GM11168 (cell line): ENCODE measurements around the gene CDH12.
"Not testable (repeated sequence)": the region's sequence is repeated elsewhere in the genome, so short reads cannot be mapped to it uniquely, and the experiment has no call there.

Experiments used
- in situ Hi-C: fragments of 300-500 bp; cut with MboI; formaldehyde crosslinking; loops from one replicate; pipeline ENCODE4 v1.12.0; 2022; ENCODE audit warnings: low sequenced_read_pairs; ENCODE audit not compliant: unreplicated experiment

CDH12 gene

GRCh38 chr5:22590677-22591268 is 262.4 kb downstream of the CDH12 start:
- in situ Hi-C loops: no loop called here

DNA sequence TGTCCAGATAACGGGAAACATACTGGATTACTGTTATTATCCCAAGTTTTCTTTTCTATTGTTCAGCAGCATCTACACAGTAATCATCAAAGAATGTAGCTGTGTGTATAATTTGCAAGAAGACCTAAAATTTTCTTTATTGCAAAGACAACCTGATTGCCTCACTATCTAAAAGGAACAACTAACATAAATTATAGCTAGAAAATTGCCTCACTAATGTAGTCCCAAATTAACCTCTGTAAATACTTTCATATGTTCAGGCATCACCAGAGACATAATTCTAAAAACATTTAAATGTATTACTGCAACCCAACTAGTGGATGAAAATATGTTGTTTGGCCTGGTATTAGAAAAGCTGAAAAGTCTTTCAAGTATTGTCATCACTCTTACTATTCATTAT is 275.4 kb downstream of the CDH12 start:
- in situ Hi-C loops: no loop called here

DNA sequence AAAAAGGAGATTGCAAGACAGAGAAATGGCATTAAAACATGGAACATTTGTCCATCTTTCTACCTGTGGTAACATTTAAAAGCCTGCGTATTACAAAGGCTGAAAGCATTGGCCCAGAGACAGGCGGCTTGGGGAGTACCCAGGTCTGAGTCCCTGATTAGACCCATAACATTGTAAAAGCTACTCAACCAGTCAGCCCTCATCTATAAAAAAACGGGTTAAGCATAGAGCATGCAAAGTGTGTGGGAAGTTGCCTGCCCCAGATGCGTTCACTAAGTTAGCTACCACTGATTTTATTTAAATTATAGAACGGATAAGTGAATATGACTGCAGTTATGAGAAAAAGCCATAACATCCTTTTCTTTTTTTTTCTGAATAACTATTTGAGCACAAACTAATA is 276.1 kb downstream of the CDH12 start:
- in situ Hi-C loops: no loop called here

DNA sequence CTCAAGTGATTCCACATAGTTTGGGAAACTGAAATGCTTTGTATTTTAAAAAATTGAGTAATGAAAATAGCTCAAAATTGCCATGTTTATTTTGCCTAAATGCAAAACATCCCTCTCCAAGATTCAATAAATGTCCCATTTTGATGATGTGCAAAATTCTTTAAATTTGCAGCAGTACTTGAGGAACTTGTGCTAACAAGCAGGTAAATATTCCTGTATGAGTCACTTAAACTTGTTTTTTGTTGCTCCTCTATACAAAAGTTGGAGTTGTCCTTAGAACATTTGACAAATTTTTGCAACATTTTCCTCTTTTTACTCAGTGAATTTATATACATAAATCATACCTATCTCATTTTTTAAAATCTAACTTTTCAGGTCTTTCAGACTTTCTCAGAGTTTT is 280.2 kb downstream of the CDH12 start:
- in situ Hi-C loops: no loop called here

DNA sequence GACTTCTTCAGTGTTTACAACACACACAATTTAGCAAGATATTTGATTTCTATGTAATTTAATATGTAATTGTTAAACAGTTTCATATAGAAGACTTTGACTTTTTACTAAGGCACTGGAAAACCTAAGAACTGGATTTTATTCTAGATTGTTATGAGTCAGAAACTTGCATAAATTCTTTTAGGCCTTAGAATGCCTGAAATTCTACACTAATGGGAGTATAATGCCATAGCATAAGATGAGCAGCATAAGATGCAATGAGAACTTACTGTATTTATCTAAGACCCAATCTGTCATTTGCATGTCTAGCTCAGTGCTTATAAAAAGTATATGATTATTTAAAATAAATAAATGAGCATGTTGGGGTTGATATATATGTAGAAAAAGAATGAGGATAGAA is 285.2 kb downstream of the CDH12 start:
- in situ Hi-C loops: no loop called here

DNA sequence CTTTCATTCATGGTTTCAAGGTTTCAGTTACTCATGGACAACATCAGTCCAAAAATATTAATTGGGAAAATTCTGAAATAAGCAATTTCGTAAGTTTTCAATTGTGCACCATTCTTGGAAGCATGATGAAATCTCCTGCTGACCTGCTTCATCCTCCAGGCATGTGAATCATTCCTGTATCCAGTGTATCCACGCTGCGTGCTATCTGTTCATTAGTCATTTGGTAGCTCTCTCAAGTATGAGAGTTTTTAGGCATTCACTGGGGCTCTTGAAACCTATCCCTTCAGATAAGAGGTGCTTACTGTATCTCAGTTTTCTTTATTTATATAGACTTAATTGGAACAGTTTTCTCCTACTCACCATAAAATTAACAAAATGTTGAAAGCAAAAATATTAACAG is 293.0 kb downstream of the CDH12 start:
- in situ Hi-C loops: no loop called here

DNA sequence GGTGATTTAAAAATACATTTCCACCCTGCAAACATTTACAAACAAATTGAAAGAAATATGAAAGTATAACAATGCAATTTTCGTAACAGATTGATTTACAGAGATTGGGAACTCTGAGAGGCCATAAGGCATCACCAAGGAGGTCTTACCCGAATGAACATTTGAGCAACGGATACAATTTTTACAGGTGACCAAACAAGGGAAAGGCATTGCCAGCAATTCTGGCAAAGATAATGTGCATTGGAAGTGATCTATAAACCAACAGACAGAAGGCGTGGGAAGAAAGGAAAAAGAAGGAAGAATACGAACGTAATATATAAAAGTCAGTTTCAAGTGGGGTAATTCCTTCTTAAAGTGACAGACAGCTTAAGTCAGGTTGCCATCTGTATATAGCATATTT is 295.9 kb downstream of the CDH12 start:
- in situ Hi-C loops: no loop called here

DNA sequence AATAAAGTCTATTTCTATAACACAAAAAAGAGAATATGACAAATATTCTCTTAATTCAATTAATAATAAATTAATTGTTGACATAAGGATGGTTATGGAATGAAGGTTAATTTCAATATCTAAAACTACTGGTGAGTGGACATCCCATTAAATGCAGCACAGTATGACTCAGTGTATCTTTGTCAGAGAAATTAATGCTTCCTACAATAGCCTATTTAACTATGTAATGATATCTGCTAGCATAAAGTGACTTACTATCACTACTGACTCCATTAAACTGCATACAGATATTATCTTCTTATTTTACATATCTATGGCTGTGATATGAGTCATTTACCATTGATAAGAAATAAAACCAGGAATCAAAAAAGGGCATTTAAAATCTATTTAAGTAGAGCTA is 298.7 kb downstream of the CDH12 start:
- in situ Hi-C loops: no loop called here

GRCh38 chr5:22549876-22550671 is 303.1 kb downstream of the CDH12 start:
- in situ Hi-C loops: no loop called here

GRCh38 chr5:22542340-22542739 is 310.8 kb downstream of the CDH12 start:
- in situ Hi-C loops: no loop called here

DNA sequence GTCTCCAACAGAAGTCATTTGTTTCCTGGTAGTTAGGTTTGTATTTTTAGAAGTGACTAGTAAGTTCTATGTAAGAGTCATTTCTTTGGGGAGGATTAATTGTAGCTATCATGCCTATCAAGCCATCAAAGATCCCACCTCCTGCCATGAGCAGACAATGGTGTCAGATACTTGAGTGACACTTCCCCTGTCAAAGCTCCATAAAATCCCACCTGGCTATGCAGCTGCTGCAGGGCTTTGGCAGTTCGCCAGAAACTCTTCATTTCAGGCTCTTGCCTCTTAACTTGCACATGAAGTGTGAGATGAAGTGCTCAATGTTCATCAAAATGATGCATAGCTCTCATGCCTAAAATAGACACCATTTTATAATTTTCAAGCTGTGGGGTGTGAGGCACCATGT is 312.1 kb downstream of the CDH12 start:
- in situ Hi-C loops: no loop called here

- in situ Hi-C loops: no loop called here
Measured at GRCh38 chr5:22539762-22540161, 313.4 kb downstream of the CDH12 start.

GRCh38 chr5:22531986-22532385 is 321.2 kb downstream of the CDH12 start:
- in situ Hi-C loops: no loop called here

- in situ Hi-C loops: no loop called here
Measured at GRCh38 chr5:22521521-22521920, 331.6 kb downstream of the CDH12 start.

DNA sequence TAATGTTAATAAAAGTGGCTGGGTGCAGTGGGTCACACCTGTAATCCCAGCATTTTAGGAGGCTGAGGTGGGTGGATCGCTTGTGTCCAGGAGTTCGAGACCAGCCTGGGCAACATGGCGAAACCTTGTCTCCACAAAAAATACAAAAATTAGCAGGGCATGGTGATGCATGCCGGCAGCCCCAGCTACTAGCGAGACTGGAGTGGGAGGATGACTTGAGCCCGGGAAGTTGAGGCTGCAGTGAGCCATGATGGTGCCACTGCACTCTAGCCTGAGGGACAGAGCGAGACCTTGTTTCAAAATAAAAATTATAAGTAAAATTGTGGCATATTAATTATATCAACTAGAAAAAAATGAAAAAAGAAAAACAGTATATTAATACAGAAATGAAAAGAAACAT is 336.6 kb downstream of the CDH12 start:
- in situ Hi-C loops: not testable (repeated sequence)

GRCh38 chr5:22514231-22514630 is 338.9 kb downstream of the CDH12 start:
- in situ Hi-C loops: no loop called here

GRCh38 chr5:22505891-22506290 is 347.3 kb downstream of the CDH12 start:
- in situ Hi-C loops: no loop called here

DNA sequence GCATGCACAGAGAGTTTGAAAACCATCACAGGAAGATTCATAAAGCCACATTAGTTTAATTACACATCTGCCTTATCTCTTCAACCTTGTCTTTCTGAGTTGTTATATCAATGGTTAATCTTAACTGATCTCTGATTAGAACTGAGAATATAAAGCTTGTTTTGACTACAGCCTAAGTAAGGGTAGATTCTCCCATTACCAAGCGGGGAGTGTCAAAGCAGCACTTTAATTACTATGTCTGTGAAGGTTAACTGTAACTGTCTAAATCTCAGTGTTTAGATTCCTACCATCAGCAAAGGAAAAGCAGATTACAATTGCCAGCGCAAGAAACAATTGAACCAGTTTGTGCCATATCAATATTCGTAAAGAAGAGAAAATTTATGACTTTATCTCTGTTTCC is 348.7 kb downstream of the CDH12 start:
- in situ Hi-C loops: no loop called here

DNA sequence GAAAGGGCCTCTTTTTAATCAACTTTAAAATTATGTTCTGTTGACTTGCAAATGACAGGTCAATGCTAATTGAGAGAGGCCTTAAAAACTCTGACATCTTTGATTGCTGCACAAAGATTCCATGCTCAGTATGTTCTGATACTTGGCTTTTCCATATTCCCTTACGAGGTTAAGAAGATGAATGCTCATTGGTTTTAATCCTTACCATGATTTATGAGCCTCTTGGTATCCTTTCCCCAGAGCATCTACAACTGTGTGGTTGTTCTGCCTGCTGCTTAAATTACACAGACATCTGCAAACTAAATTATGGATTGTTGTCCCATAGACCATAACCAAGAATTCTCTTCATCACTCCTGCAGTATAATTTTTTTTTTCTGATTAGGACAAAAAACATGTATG is 352.6 kb downstream of the CDH12 start:
- in situ Hi-C loops: no loop called here

DNA sequence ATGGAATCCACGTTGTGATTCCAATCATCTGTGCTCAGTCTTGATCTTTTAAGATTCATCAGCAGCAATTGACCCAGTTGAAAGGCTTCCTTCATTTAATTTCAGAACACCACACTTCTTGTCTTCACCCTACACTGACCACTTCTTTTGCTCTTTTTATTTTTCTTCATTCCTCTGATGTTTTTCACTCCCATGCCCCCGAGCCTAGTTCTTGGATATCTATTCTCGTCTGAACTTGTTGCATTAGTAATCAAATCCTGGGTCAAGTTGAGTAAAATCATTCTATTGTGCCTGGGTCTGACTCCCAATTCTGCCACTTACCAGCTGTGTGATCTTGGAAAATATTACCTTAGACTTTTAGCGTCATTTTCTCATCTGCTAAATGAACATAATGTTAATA is 356.5 kb downstream of the CDH12 start:
- in situ Hi-C loops: no loop called here

- in situ Hi-C loops: no loop called here
Measured at GRCh38 chr5:22495016-22495720, 358.0 kb downstream of the CDH12 start.

DNA sequence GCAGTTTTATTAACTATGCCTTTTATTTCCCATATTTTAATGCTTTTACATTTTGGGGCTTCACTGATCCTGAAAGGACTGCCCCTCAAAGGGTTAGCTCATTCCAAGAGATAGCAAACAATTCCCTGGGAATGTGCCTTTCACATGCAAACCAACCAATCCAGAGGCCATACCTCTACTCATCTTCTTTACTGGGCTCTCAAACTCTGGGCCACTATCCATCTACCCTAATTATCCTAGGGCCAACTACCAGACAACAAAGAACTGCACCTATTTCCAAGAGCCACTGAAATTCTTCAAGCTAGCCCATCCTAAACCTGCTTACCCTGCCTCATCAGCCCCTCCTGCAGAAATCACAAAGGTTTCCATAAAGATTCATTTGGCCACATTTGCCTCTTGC is 364.7 kb downstream of the CDH12 start:
- in situ Hi-C loops: no loop called here
